Measurements from ENCODE around the gene CDCP2.
"Not testable (repeated sequence)": the region's sequence is repeated elsewhere in the genome, so short reads cannot be mapped to it uniquely, and the experiment has no call there.

CDCP2 gene

DNA sequence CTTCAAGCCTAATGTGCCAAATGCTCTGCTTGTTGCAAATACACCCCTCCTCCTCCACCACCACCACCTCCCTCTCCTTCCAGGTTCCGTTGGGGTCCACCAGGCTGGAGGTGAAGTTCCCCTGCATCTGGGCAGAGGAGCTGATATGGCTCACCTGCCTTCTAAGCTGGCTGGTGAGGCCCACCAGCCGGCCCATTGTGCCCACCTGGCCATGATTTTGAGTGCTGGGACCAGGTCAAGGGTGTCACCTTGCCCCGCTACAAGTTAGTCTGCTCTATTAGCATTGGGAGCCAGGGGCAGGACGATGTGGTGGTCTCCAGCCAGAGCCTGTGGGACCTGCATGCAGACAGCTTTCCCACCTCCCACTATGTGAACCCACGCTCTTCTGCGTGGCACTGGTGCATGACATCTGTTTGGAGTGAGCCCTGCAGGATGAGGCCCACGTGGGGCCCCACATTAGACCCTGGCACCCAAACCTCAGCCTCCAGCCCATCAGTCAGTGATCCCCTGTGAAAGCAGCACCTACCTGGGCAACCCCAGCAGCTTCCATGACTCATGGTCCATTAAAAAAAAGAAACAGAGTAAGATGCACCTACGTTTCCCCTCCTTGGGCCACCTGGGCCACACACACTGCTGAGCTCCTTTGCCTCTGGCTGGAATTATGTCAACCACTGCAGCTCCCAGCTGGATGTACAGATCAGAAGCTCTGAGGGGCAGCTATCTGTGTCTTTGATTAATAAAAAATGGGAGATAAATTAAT lies 15.6 kb upstream of the CDCP2 start:
- no peak for DNase-seq (ENCODE audit: low read depth in 2 of 3, low spot score in 2 of 3)

DNA sequence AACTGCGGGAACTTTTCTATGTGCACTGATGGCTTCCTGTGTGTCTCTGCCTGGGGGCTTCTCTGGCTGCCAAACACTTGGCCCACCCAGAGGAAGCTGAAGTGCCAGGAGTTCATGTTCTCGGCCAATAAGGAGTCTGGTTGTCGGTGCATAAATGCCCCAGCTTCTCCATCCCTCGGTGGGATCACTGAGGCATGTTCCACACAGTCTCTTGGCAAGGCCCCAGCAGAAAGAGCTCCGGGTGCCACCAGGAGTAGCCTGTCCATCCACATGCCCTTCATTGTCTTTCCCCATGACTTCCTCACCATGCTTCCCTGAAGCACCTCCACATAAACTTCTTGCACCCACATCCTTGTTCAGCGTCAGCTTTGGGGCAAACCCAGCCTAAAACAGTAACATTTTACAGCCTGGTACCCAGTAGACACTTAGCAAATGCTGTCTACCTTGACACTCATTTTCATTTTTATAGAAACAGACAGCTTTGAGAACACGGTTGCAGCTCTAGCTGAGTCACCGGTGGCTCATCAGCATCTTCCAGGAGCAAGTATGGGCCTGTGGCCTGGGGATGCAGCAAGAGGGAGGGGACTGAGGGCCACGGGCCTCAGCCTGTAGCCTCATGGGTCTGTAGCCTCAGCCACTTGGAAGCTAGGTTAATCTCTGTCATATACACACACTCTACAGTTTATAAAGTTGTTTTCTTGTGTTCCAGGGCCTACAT lies 14.8 kb upstream of the CDCP2 start:
- no peak for DNase-seq (ENCODE audit: low read depth in 2 of 3, low spot score in 2 of 3)

GRCh38 chr1:54166357-54166756 lies 13.6 kb upstream of the CDCP2 start:
- DNase-seq (ENCODE audit: low read depth in 2 of 3, low spot score in 2 of 3) = not testable (repeated sequence)

- DNase-seq (ENCODE audit: low read depth in 2 of 3, low spot score in 2 of 3) = no peak
These were observed 12.3 kb upstream of the CDCP2 start for GRCh38 chr1:54165146-54165545.

GRCh38 chr1:54163573-54163972 lies 10.8 kb upstream of the CDCP2 start:
- DNase-seq (ENCODE audit: low read depth in 2 of 3, low spot score in 2 of 3) = no peak

GRCh38 chr1:54163051-54163450 lies 10.3 kb upstream of the CDCP2 start:
- no peak for DNase-seq (ENCODE audit: low read depth in 2 of 3, low spot score in 2 of 3)

- no peak for DNase-seq (ENCODE audit: low read depth in 2 of 3, low spot score in 2 of 3)
These were observed 8.8 kb upstream of the CDCP2 start for GRCh38 chr1:54161495-54162168.

GRCh38 chr1:54160351-54160750 lies 7.6 kb upstream of the CDCP2 start:
- no peak for DNase-seq (ENCODE audit: low read depth in 2 of 3, low spot score in 2 of 3)

DNA sequence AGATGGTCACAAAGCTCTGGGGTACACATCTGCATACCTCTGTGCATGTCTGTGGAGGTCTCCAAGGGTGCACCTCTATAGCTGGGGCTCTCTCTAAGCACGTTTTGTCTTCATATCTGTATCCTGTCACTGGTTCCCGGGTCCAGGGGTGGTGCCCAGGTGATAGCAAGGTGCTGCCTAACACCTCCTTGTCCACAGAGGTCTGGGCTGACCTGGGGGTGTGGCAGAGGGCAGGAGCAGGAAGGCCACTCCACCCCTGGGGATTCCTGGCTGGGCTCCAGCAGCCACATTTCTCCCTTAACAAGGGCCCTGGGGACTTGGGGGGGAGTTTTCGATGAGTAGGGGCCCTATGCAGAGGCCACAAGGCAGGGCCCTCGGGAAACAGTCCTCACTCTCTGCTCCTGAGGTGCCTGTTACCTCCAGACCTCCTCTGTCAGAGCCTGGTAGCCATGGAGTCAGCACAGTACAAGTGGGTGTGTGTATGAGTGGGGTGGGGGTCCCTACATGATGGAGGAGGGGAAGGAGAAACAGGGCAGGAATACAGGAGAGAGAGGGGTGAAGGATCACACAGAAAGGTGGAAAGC lies 7.0 kb upstream of the CDCP2 start:
- DNase-seq (ENCODE audit: low read depth in 2 of 3, low spot score in 2 of 3) = no peak

DNA sequence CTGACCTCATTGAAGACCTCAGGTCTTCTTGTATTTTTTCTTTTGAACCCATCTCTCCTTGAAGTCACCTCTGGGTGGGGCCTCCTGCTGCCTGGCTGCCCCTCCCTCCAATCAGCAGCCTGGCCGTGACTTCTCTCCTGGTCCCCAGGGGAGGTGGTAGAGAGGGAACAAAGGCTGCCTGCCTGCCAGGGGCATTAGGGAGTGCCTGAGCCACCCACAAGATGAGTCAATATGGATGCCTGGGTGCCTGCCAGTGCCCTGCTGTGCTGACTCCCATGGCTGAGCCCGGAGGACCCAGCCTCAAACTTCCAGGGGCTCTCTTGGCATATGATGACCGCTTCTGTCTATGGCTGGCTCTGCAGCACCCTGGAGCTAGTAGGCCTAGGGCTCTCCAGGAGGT lies 5.3 kb upstream of the CDCP2 start:
- DNase-seq (ENCODE audit: low read depth in 2 of 3, low spot score in 2 of 3) = no peak

- no peak for DNase-seq (ENCODE audit: low read depth in 2 of 3, low spot score in 2 of 3)
These were observed 4.6 kb upstream of the CDCP2 start for GRCh38 chr1:54157401-54157800.

DNA sequence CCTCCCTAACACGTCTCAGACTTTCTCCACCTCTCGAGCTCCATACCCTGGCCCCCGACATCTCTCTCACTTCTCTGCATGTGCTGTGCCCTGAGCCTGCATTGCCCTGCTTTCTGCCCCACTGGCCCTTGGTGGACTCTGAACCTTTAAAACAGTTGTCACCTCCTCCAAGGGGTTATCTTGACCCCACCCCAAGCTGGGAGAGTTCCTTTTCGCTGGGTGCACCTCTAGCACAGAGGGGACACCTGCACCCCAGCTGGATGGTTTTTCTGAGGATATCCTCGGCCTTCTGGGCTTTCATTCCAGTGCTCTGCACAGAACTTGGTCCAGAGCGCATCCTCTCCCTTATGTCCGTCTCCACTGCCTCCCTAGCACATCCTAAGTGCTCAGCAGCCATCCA lies 4.2 kb upstream of the CDCP2 start:
- DNase-seq (ENCODE audit: low read depth in 2 of 3, low spot score in 2 of 3) = no peak

GRCh38 chr1:54156201-54156600 lies 3.4 kb upstream of the CDCP2 start:
- DNase-seq (ENCODE audit: low read depth in 2 of 3, low spot score in 2 of 3) = no peak

DNA sequence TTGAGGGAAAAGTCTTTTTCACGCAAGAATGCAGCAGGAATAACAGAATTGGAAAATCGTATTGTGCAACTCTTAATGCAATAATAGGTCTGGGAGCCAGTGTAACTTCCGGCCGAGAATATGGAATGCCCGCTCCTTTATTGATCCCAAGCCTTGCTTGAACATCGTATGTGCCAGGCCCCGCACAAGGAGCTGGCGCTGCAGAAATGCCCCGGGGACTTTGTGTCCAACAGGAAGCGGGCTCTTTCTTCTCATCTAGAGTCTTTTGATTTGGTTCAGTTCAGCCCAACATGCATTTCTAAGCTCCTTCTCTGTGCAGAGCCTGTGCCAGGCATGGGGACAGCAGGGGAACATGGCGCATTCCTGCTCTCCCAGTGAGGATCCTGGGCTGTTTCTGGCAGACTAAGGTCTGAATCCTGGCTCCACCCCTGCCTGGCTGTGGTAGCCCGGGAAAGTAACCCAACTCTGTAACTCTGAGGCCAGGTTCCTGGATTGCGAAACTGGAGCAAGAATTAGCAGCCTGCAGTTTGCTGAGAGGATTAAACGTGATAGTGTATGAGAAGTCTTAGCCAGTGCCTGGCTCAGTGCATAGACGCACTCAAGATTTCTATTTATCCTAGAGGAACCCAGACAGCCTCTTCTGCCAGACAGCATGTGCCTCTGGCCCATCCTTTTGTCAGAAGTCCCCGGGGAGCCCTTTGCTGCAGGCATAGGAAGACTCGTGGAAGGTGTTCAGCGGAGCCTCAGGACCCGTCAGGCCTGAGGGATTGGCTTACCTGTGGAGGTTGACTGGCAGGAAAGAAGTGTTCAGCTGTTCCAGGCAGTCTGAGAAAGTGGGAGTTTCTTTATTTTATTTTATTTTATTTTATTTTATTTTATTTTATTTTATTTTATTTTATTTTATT lies 987 bp upstream of the CDCP2 start:
- DNase-seq (ENCODE audit: low read depth in 2 of 3, low spot score in 2 of 3) = no peak

DNA sequence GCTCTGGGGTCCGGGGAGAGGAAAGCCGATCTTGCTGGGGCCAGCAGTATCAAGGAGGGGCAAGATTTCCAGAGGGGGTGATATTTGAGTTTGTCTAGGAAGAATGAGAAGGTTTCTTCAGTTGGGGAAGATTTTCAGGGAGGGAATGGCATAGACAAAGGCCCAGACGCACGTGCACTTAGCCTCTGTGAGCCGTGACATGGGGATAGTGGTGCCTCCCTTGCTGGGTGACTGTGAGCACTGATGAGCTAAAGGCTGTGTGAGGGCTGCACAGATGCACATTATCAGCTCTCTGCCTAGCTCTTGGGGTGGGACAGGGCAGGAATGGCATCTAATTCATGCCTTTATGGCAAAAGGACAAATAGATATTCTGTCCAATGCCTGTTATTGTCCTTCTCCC lies 1.8 kb downstream of the CDCP2 start:
- no peak for DNase-seq (ENCODE audit: low read depth in 2 of 3, low spot score in 2 of 3)

GRCh38 chr1:54149734-54150133 lies 3.1 kb downstream of the CDCP2 start:
- DNase-seq (ENCODE audit: low read depth in 2 of 3, low spot score in 2 of 3) = no peak

DNA sequence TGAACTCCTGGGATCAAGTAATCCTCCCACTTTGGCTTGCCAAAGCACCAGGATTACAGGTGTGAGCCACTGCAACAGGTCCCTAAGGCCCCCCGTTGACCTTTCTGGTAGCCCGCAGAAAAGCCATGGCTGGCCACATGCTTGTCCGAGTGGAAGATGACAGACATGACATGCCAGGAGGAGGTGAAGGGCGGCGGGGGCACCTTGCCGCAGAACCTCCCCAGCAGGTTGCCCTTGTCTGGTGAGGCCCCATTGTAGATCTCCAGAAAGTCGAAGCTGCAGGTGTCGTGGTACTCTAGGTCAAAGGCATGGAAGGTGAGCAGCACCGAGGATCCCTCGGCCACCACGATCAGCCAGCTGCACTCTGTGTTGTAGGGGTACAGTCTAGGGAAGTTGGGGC lies 8.4 kb downstream of the CDCP2 start:
- no peak for DNase-seq (ENCODE audit: low read depth in 2 of 3, low spot score in 2 of 3)

DNA sequence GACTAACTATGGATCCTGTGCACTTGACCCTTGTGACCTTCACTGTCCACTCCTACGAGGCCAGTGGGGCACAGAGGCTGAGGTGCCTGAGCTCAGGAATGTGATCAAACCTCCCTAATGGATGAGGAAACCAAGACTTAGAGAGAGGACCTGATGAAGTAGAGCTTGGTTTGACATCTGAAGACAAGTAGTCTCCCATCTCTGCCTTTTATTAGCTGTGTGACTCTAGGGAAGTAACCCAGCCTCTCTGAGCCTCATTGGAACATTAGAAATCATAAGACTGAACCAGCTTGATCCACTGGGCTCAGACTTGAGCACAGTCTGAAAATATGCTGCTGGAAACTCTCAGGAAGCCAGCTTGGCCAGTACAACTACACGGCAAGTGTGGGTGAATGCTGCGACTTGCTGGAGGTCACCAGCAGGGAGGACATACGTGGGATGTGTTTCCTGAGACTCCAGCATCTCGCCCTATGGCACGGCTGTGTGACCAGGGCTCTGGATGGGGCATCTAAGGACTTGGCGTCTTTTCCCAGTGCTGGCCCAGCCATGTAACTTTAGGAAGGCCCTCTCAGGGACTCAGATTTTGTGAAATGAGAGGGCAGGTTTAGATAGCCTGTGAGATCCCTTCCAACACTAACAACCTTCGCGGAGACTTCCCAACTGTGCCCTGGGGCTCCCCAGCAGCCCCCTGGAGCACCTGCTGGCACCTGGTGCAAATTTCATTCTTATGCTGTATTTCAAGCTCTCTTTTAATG lies 10.5 kb downstream of the CDCP2 start:
- DNase-seq (ENCODE audit: low read depth in 2 of 3, low spot score in 2 of 3) = no peak

DNA sequence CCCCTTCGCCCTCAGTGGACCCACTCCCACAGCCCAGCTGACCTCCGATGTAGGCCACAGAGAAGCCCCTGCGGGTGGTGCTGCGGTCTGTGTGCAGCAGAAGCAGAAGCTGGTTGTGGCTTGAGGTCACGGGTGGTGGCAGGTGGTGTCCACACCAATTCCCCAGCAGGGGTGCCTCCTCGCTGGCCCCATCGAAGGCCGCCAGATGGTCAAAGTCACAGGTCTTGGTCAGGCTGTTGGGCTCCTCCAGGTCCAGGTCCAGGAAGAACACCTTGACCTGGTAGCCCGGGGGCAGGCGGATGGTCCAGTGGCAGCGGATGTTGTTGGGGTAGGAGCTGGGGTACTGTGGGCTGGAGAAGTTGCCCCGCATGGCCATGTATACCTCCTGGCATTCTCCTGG lies 13.1 kb downstream of the CDCP2 start:
- DNase-seq (ENCODE audit: low read depth in 2 of 3, low spot score in 2 of 3) = no peak

GRCh38 chr1:54138994-54139393 lies 13.8 kb downstream of the CDCP2 start:
- no peak for DNase-seq (ENCODE audit: low read depth in 2 of 3, low spot score in 2 of 3)
